ENCODE measurements around the gene CAMKK2.

The CAMKK2 gene

DNA sequence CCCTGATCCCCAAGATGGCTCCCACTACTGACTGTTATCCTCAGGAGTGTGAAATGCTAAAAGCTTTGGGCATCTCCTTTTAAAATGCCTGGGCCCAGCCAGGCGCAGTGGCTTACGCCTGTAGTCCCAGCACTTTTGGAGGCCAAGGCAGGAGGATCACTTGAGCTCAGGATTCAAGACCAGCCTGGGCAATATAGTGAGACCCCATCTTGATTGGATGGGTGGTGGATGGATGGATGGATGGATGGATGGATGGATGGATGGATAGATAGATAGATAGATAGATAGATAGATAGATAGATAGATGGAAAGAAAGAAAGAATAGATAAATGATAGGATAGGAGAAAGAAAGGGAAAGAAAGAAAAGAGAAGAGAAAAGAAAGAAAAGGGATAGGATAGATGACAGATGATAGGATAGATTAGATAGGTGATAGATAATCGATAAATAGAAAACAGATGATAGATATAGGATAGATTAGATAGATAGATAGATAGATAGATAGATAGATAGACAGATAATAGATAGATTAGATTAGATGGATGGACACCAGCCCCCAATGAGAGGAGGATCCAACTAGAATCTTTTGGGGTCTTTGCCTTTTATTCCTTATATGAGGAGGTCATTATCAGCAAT, 77.0 kb downstream of the CAMKK2 start:
- Histone ChIP-seq H3K4me1 (ENCODE audit: control insufficient read depth, insufficient read depth, low read length) (no peaks in the 10 kb centered on the region), H3K9me3 (ENCODE audit: control insufficient read depth, insufficient read depth, low read depth, low read length) (no peaks in the 10 kb centered on the region), H3K4me3 (ENCODE audit: low read depth, low read length) (no peak overlapping the region), H3K27me3 (ENCODE audit: control insufficient read depth, insufficient read depth, low read length) (no peaks in the 10 kb centered on the region), H3K27ac (ENCODE audit: low read depth, low read length) (no peak overlapping the region), H3K36me3 (ENCODE audit: control insufficient read depth, insufficient read depth, low read length) (peaks cover 10% of the 10 kb centered on the region), H3K9ac (ENCODE audit: low read length) (no peak overlapping the region)

GRCh38 chr12:121218588-121219352, 77.7 kb downstream of the CAMKK2 start:
- Histone ChIP-seq H3K4me1 (ENCODE audit: control insufficient read depth, insufficient read depth, low read length) (no peaks in the 10 kb centered on the region), H3K4me3 (ENCODE audit: low read depth, low read length) (no peak overlapping the region), H3K9me3 (ENCODE audit: control insufficient read depth, insufficient read depth, low read depth, low read length) (no peaks in the 10 kb centered on the region), H3K27me3 (ENCODE audit: control insufficient read depth, insufficient read depth, low read length) (no peaks in the 10 kb centered on the region), H3K9ac (ENCODE audit: low read length) (no peak overlapping the region), H3K36me3 (ENCODE audit: control insufficient read depth, insufficient read depth, low read length) (peaks cover 5% of the 10 kb centered on the region), H3K27ac (ENCODE audit: low read depth, low read length) (no peak overlapping the region)

GRCh38 chr12:121217761-121218160, 78.7 kb downstream of the CAMKK2 start:
- Histone ChIP-seq H3K9me3 (ENCODE audit: control insufficient read depth, insufficient read depth, low read depth, low read length) (no peaks in the 10 kb centered on the region), H3K27ac (ENCODE audit: low read depth, low read length) (no peak overlapping the region), H3K4me3 (ENCODE audit: low read depth, low read length) (no peak overlapping the region), H3K36me3 (ENCODE audit: control insufficient read depth, insufficient read depth, low read length) (no peaks in the 10 kb centered on the region; the same call in 1 of the 2 replicates), H3K9ac (ENCODE audit: low read length) (no peak overlapping the region), H3K27me3 (ENCODE audit: control insufficient read depth, insufficient read depth, low read length) (no peaks in the 10 kb centered on the region), H3K4me1 (ENCODE audit: control insufficient read depth, insufficient read depth, low read length) (no peaks in the 10 kb centered on the region)

DNA sequence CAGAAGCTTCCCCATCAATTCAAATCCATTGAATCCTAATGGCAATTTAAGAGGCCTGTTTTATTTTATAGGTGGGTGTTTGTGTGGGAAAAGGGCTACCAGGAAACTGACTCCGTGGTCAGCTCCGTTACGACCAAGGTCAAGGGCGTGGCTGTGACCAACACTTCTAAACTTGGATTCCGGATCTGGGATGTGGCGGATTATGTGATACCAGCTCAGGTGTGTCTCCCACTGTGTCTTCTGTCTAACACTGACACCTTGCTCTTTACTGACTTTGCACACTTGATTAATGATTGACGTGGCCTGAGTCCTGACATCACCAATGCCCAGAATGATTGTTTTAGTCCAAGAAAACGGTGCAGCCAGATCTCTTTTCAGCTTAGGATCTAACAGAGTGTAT, 79.4 kb downstream of the CAMKK2 start:
- no peak overlapping the region for H3K4me3 ChIP-seq (ENCODE audit: low read depth, low read length)
- no peaks in the 10 kb centered on the region for H3K9me3 ChIP-seq (ENCODE audit: control insufficient read depth, insufficient read depth, low read depth, low read length)
- no peaks in the 10 kb centered on the region for H3K4me1 ChIP-seq (ENCODE audit: control insufficient read depth, insufficient read depth, low read length)
- H3K9ac ChIP-seq (ENCODE audit: low read length) = no peak overlapping the region
- H3K27ac ChIP-seq (ENCODE audit: low read depth, low read length) = no peak overlapping the region
- no peaks in the 10 kb centered on the region for H3K27me3 ChIP-seq (ENCODE audit: control insufficient read depth, insufficient read depth, low read length)
- H3K36me3 ChIP-seq (ENCODE audit: control insufficient read depth, insufficient read depth, low read length) = no peaks in the 10 kb centered on the region; the same call in 1 of the 2 replicates

DNA sequence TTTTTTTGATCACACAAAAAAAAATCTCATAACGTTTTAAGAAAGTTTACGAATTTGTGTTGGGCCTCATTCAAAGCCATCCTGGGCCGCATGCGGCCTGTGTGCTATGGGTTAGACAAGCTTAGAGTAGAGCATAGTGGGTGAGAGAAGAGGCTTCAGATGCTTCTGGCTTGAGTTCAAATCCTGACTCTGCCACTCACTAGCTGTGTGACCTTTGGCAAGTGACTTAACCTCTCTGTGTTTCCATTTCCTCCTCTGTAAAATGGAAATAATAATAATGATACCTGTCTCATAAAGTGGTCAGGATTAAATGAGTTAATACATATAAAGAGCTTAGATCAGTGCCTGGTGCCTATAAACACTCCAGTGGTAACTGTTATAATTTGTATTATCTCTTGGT, 80.4 kb downstream of the CAMKK2 start:
- no peak overlapping the region for H3K9ac ChIP-seq (ENCODE audit: low read length)
- no peak overlapping the region for H3K4me3 ChIP-seq (ENCODE audit: low read depth, low read length)
- H3K27ac ChIP-seq (ENCODE audit: low read depth, low read length) = no peak overlapping the region
- no peaks in the 10 kb centered on the region; the same call in 1 of the 2 replicates for H3K36me3 ChIP-seq (ENCODE audit: control insufficient read depth, insufficient read depth, low read length)
- no peaks in the 10 kb centered on the region for H3K9me3 ChIP-seq (ENCODE audit: control insufficient read depth, insufficient read depth, low read depth, low read length)
- no peaks in the 10 kb centered on the region for H3K4me1 ChIP-seq (ENCODE audit: control insufficient read depth, insufficient read depth, low read length)
- no peaks in the 10 kb centered on the region for H3K27me3 ChIP-seq (ENCODE audit: control insufficient read depth, insufficient read depth, low read length)

GRCh38 chr12:121214855-121215745, 81.4 kb downstream of the CAMKK2 start:
- Histone ChIP-seq H3K27me3 (ENCODE audit: control insufficient read depth, insufficient read depth, low read length) (no peaks in the 10 kb centered on the region), H3K9me3 (ENCODE audit: control insufficient read depth, insufficient read depth, low read depth, low read length) (no peaks in the 10 kb centered on the region), H3K4me1 (ENCODE audit: control insufficient read depth, insufficient read depth, low read length) (0 out of 2 replicates have a peak, but pooled peaks cover 4% of the 10 kb centered on the region), H3K4me3 (ENCODE audit: low read depth, low read length) (no peak overlapping the region), H3K36me3 (ENCODE audit: control insufficient read depth, insufficient read depth, low read length) (no peaks in the 10 kb centered on the region; the same call in 1 of the 2 replicates), H3K27ac (ENCODE audit: low read depth, low read length) (no peak overlapping the region), H3K9ac (ENCODE audit: low read length) (no peak overlapping the region)

DNA sequence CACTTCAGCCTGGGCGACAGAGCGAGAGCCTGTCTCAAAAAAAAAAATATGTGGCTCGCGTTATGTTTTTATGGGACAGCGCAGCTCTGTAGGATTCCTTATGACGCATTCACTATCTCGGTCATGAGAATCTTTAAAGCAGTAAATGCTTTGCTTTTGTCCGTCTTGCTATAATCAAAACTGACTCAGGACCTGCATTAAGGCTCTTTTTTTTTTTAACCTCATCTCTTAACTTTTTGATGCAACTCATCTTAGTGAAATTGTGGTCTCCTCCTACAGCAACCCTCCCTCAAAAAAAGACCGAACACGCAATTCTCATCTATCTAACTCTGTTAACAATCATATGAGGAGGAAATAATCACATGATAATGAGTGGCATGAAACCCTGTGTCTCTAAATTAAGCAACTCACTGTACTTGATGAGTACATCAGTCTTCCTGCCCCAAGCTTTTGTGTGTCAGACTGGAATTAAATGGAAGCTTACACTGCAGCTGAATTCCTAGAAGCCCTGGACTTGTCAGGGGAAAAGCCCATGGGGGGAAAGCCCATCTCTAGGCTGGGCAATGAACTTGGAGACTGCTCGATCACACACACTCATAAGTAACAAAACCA, 82.2 kb downstream of the CAMKK2 start:
- H3K9ac ChIP-seq (ENCODE audit: low read length) = no peak overlapping the region
- H3K4me3 ChIP-seq (ENCODE audit: low read depth, low read length) = no peak overlapping the region
- H3K27ac ChIP-seq (ENCODE audit: low read depth, low read length) = no peak overlapping the region
- H3K27me3 ChIP-seq (ENCODE audit: control insufficient read depth, insufficient read depth, low read length) = peaks cover 3% of the 10 kb centered on the region
- H3K36me3 ChIP-seq (ENCODE audit: control insufficient read depth, insufficient read depth, low read length) = no peaks in the 10 kb centered on the region; the same call in 1 of the 2 replicates
- 0 out of 2 replicates have a peak, but pooled peaks cover 4% of the 10 kb centered on the region for H3K4me1 ChIP-seq (ENCODE audit: control insufficient read depth, insufficient read depth, low read length)
- H3K9me3 ChIP-seq (ENCODE audit: control insufficient read depth, insufficient read depth, low read depth, low read length) = no peaks in the 10 kb centered on the region

GRCh38 chr12:121212875-121213274, 83.6 kb downstream of the CAMKK2 start:
- Histone ChIP-seq H3K27ac (ENCODE audit: low read depth, low read length) (no peak overlapping the region), H3K4me1 (ENCODE audit: control insufficient read depth, insufficient read depth, low read length) (0 out of 2 replicates have a peak, but pooled peaks cover 4% of the 10 kb centered on the region), H3K36me3 (ENCODE audit: control insufficient read depth, insufficient read depth, low read length) (no peaks in the 10 kb centered on the region; the same call in 1 of the 2 replicates), H3K27me3 (ENCODE audit: control insufficient read depth, insufficient read depth, low read length) (peaks cover 7% of the 10 kb centered on the region), H3K9me3 (ENCODE audit: control insufficient read depth, insufficient read depth, low read depth, low read length) (no peaks in the 10 kb centered on the region), H3K4me3 (ENCODE audit: low read depth, low read length) (no peak overlapping the region), H3K9ac (ENCODE audit: low read length) (no peak overlapping the region)

DNA sequence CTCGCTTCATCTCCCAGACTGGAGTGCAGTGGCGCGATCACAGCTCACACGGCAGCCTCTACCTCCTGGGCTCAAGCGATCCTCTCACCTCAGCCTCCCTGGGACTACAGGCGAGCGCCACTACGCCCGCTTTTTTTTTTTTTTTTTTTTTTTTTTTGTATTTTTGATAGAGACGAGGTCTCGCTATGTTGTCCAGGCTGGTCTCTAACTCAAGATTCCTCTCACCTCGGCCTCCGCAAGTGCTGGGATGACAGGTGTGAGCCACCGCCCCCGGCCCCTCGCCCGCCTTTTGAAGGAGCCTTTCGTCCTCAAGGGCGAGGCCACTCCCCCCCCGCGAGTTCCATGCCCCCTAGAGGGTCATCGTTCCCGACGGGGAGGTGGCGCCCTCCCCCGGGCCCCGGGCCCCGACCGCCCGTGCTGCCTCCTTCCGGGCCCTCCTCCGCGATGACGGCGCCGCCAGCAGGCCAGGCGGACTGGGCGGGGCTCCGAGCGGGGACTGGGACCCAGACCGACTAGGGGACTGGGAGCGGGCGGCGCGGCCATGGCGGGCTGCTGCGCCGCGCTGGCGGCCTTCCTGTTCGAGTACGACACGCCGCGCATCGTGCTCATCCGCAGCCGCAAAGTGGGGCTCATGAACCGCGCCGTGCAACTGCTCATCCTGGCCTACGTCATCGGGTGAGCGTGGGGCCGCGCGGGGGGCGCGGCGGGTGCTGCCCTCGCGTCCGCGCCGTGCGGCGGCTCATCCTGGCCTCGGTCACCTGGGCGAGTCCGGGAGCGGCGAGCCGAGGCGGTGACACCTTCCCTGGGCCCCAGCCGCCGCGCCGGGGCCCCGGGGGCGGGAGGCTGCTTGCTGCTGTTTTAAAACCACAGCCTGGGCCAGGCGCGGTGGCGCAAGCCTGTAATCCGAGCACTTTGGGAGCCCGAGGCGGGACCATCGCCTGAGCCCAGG, 86.6 kb downstream of the CAMKK2 start, which contains the start of gene P2RX4:
TSS of gene P2RX4 (plus strand) at position 506 of the 949 bp plus-strand sequence. CDS start at position 542, 36 bp downstream.
- no peaks in the 10 kb centered on the region for H3K36me3 ChIP-seq (ENCODE audit: control insufficient read depth, insufficient read depth, low read length)
- no peaks in the 10 kb centered on the region for H3K9me3 ChIP-seq (ENCODE audit: control insufficient read depth, insufficient read depth, low read depth, low read length)
- H3K9ac ChIP-seq (ENCODE audit: low read length) = peak within 1 kb of the TSS; percentile 91
- 0 out of 2 replicates have a peak, but pooled peaks cover 4% of the 10 kb centered on the region for H3K4me1 ChIP-seq (ENCODE audit: control insufficient read depth, insufficient read depth, low read length)
- H3K27ac ChIP-seq (ENCODE audit: low read depth, low read length) = peak within 1 kb of the TSS; percentile 52; the same call in 1 of the 2 replicates
- H3K4me3 ChIP-seq (ENCODE audit: low read depth, low read length) = peak within 1 kb of the TSS; percentile 76
- H3K27me3 ChIP-seq (ENCODE audit: control insufficient read depth, insufficient read depth, low read length) = peaks cover 7% of the 10 kb centered on the region
